Measurements from ENCODE around the gene NKRF.
A peak's percentile ranks its signal among the peaks of the same experiment; 100 is the strongest.
"Not testable (repeated sequence)": the region's sequence is repeated elsewhere in the genome, so short reads cannot be mapped to it uniquely, and the experiment has no call there.

The NKRF gene

GRCh38 chrX:119606280-119607017 is at the start of gene NKRF:
Gene NKRF (minus strand): TSS chrX:119606424.
- peak; percentile 90 for DNase-seq

- DNase-seq = no peak
Measured at GRCh38 chrX:119655125-119655524, 48.9 kb upstream of the NKRF start.

GRCh38 chrX:119654112-119654531 is 47.9 kb upstream of the NKRF start:
- no peak for DNase-seq

GRCh38 chrX:119648421-119648775 is 42.2 kb upstream of the NKRF start:
- DNase-seq = no peak

- DNase-seq = no peak
Measured at GRCh38 chrX:119647552-119648420, 41.6 kb upstream of the NKRF start.

GRCh38 chrX:119647089-119647488 is 40.9 kb upstream of the NKRF start:
- no peak for DNase-seq

GRCh38 chrX:119646515-119646914 is 40.3 kb upstream of the NKRF start:
- DNase-seq = no peak

- no peak for DNase-seq
Measured at GRCh38 chrX:119643696-119644095, 37.5 kb upstream of the NKRF start.

- DNase-seq = no peak
Measured at GRCh38 chrX:119640731-119641170, 34.5 kb upstream of the NKRF start.

GRCh38 chrX:119638725-119639471 is 32.7 kb upstream of the NKRF start:
- DNase-seq = no peak

GRCh38 chrX:119637421-119637820 is 31.2 kb upstream of the NKRF start:
- not testable (repeated sequence) for DNase-seq

GRCh38 chrX:119636419-119636818 is 30.2 kb upstream of the NKRF start:
- DNase-seq = no peak

GRCh38 chrX:119635799-119636198 is 29.6 kb upstream of the NKRF start:
- DNase-seq = no peak

GRCh38 chrX:119635179-119635578 is 29.0 kb upstream of the NKRF start:
- DNase-seq = no peak

- no peak for DNase-seq
Measured at GRCh38 chrX:119625843-119626242, 19.6 kb upstream of the NKRF start.

GRCh38 chrX:119624951-119625668 is 18.9 kb upstream of the NKRF start:
- no peak for DNase-seq

GRCh38 chrX:119624417-119624816 is 18.2 kb upstream of the NKRF start:
- DNase-seq = no peak

GRCh38 chrX:119622356-119623232 is 16.4 kb upstream of the NKRF start:
- DNase-seq = no peak

- DNase-seq = no peak
Measured at GRCh38 chrX:119618439-119618838, 12.2 kb upstream of the NKRF start.

GRCh38 chrX:119617517-119618164 is 11.4 kb upstream of the NKRF start:
- DNase-seq = no peak

- no peak for DNase-seq
Measured at GRCh38 chrX:119614776-119615175, 8.6 kb upstream of the NKRF start.
